Measurements from ENCODE around the gene RASSF5.

DNA sequence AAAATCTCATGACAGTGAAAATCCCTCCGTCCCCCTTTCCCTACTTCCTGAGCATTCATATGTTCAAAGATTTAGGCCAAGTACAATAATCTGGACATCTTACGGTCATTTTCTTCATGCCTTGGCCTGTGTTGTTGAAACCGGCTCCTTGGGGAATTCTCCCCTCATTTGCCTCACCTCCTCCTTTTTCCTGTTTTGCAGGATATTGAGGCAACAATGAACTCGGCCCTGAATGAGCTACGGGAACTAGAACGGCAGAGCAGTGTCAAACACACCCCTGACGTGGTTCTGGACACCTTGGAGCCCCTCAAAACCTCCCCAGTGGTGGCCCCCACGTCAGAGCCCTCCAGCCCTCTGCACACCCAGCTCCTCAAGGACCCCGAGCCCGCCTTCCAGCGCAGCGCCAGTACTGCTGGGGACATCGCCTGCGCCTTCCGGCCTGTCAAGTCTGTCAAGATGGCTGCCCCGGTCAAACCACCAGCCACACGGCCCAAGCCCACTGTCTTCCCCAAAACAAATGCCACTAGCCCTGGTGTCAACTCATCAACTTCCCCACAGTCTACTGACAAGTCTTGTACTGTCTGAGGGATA is 46.4 kb upstream of the RASSF5 start:
- TF ChIP-seq EZH2phosphoT487 (IDR thresholded peaks at IDR 0.05; ENCODE audit: borderline replicate concordance, low read length): no peak
- TF ChIP-seq, protein P1, sequence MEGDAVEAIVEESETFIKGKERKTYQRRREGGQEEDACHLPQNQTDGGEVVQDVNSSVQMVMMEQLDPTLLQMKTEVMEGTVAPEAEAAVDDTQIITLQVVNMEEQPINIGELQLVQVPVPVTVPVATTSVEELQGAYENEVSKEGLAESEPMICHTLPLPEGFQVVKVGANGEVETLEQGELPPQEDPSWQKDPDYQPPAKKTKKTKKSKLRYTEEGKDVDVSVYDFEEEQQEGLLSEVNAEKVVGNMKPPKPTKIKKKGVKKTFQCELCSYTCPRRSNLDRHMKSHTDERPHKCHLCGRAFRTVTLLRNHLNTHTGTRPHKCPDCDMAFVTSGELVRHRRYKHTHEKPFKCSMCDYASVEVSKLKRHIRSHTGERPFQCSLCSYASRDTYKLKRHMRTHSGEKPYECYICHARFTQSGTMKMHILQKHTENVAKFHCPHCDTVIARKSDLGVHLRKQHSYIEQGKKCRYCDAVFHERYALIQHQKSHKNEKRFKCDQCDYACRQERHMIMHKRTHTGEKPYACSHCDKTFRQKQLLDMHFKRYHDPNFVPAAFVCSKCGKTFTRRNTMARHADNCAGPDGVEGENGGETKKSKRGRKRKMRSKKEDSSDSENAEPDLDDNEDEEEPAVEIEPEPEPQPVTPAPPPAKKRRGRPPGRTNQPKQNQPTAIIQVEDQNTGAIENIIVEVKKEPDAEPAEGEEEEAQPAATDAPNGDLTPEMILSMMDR (IDR thresholded peaks at IDR 0.05; ENCODE audit: low read depth, low read length, poor library complexity, severe bottlenecking): no peak

Data from DOHH2 (cell line).